GM23338 (cell line): ENCODE results near the gene FHIT.

ENCODE experiments used
- CREB1 ChIP-seq: fragments of 250-450 bp; sonication (Bioruptor Pico); IDR thresholded peaks from 2 replicates; pipeline ENCODE4 v1.5.0; 2020; ENCODE audit warnings: low read depth, mild to moderate bottlenecking, moderate library complexity
- EZH2 ChIP-seq: fragments of 200-600 bp; sonication (generic); IDR thresholded peaks from one replicate; pipeline ENCODE4 v1.8.0; 2017; ENCODE audit warnings: antibody characterized with exemption, mild to moderate bottlenecking, low read depth; ENCODE audit not compliant: unreplicated experiment
- EZH2phosphoT487 ChIP-seq: fragments of 200-600 bp; sonication (generic); IDR thresholded peaks from one replicate; pipeline ENCODE4 v1.8.1; 2018; ENCODE audit warnings: antibody characterized with exemption; ENCODE audit not compliant: unreplicated experiment
- POLR2AphosphoS5 ChIP-seq: IDR thresholded peaks from 2 replicates; pipeline ENCODE4 v1.6.1; 2016; ENCODE audit warnings: antibody characterized with exemption, low read depth
- STAT1 ChIP-seq: IDR thresholded peaks from one replicate; pipeline ENCODE4 v1.6.1; 2016; ENCODE audit warnings: antibody characterized with exemption; ENCODE audit not compliant: unreplicated experiment
- ZNF114 ChIP-seq: fragments of 250-450 bp; sonication (Bioruptor Pico); IDR thresholded peaks from 2 replicates; pipeline ENCODE4 v1.5.0; 2020; ENCODE audit warnings: mild to moderate bottlenecking, moderate library complexity
- TF ChIP-seq, protein P1 (sequence below), 2 experiments: fragments of 200-600 bp in 1 of 2; sonication (generic) in 1 of 2; conservative IDR thresholded peaks; 2 replicates each; pipeline versions ENCODE4 v1.5.1 to v1.6.1; 2016 to 2017; ENCODE audit warnings: antibody characterized with exemption in 2 of 2, low read depth in 2 of 2, mild to moderate bottlenecking in 2 of 2, moderate library complexity in 1 of 2
- TF ChIP-seq, protein P2 (sequence below): IDR thresholded peaks from 2 replicates; pipeline ENCODE4 v1.6.1; 2016; ENCODE audit warnings: antibody characterized with exemption
- TF ChIP-seq, protein P3 (sequence below): IDR thresholded peaks from one replicate; pipeline ENCODE4 v1.6.1; 2018; ENCODE audit warnings: antibody characterized with exemption; ENCODE audit not compliant: unreplicated experiment

DNA sequence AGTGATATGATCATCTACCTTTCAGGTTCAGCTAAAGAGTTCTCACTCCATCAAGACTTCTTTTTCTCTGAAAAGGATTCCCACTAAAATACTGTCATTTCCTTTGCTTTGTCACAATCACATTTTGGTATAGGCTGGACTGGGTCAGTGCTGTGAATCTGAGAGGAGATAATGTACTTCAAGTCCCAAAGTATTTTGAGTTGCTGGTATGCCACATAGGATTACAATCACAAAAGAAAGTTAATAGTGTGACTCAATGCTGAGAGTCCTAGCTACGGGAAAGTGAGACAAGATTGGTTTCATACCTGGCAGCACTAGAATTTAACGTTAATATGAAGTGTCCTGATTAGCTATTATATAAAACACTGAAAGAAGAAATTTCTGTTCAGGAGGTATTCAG is 1073.5 kb downstream of the FHIT start:
- TF ChIP-seq EZH2 (no peak), EZH2phosphoT487 (no peak), POLR2AphosphoS5 (no peak), CREB1 (no peak), ZNF114 (CRISPR knock-in tag) (no peak), STAT1 (no peak)
- TF ChIP-seq, protein P1, sequence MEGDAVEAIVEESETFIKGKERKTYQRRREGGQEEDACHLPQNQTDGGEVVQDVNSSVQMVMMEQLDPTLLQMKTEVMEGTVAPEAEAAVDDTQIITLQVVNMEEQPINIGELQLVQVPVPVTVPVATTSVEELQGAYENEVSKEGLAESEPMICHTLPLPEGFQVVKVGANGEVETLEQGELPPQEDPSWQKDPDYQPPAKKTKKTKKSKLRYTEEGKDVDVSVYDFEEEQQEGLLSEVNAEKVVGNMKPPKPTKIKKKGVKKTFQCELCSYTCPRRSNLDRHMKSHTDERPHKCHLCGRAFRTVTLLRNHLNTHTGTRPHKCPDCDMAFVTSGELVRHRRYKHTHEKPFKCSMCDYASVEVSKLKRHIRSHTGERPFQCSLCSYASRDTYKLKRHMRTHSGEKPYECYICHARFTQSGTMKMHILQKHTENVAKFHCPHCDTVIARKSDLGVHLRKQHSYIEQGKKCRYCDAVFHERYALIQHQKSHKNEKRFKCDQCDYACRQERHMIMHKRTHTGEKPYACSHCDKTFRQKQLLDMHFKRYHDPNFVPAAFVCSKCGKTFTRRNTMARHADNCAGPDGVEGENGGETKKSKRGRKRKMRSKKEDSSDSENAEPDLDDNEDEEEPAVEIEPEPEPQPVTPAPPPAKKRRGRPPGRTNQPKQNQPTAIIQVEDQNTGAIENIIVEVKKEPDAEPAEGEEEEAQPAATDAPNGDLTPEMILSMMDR (conservative IDR thresholded peaks at IDR 0.05; ENCODE audit: low read depth in 2 of 2): no peak
- TF ChIP-seq, protein P2, sequence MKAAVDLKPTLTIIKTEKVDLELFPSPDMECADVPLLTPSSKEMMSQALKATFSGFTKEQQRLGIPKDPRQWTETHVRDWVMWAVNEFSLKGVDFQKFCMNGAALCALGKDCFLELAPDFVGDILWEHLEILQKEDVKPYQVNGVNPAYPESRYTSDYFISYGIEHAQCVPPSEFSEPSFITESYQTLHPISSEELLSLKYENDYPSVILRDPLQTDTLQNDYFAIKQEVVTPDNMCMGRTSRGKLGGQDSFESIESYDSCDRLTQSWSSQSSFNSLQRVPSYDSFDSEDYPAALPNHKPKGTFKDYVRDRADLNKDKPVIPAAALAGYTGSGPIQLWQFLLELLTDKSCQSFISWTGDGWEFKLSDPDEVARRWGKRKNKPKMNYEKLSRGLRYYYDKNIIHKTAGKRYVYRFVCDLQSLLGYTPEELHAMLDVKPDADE: no peak
- TF ChIP-seq, protein P3, sequence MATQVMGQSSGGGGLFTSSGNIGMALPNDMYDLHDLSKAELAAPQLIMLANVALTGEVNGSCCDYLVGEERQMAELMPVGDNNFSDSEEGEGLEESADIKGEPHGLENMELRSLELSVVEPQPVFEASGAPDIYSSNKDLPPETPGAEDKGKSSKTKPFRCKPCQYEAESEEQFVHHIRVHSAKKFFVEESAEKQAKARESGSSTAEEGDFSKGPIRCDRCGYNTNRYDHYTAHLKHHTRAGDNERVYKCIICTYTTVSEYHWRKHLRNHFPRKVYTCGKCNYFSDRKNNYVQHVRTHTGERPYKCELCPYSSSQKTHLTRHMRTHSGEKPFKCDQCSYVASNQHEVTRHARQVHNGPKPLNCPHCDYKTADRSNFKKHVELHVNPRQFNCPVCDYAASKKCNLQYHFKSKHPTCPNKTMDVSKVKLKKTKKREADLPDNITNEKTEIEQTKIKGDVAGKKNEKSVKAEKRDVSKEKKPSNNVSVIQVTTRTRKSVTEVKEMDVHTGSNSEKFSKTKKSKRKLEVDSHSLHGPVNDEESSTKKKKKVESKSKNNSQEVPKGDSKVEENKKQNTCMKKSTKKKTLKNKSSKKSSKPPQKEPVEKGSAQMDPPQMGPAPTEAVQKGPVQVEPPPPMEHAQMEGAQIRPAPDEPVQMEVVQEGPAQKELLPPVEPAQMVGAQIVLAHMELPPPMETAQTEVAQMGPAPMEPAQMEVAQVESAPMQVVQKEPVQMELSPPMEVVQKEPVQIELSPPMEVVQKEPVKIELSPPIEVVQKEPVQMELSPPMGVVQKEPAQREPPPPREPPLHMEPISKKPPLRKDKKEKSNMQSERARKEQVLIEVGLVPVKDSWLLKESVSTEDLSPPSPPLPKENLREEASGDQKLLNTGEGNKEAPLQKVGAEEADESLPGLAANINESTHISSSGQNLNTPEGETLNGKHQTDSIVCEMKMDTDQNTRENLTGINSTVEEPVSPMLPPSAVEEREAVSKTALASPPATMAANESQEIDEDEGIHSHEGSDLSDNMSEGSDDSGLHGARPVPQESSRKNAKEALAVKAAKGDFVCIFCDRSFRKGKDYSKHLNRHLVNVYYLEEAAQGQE: no peak
